Neural crest cell (in vitro differentiated cells): Measurements from ENCODE around the gene UNC13B. TPM values are rescaled to one million over a fixed set of nuclear protein-coding genes. Genes with fewer than 3 reads are reported as not detected.

Experiments
- DNase-seq: peaks from one replicate; pipeline ENCODE4 v3.0.0; 2021; ENCODE audit warnings: low read depth, mixed read lengths, low spot score
- H3K27ac Mint-ChIP-seq: one replicate; pipeline ENCODE4 v1.8.0; 2021; ENCODE audit warnings: mild to moderate bottlenecking, mixed read lengths; ENCODE audit not compliant: unreplicated experiment
- H3K27me3 Mint-ChIP-seq: 2 replicates; pipeline ENCODE4 v1.8.0; 2021; ENCODE audit warnings: low read depth, mild to moderate bottlenecking, mixed read lengths
- H3K36me3 Mint-ChIP-seq: 2 replicates; pipeline ENCODE4 v1.8.0; 2021; ENCODE audit warnings: low read depth, mild to moderate bottlenecking, mixed read lengths
- H3K4me1 Mint-ChIP-seq: 2 replicates; pipeline ENCODE4 v1.8.0; 2021; ENCODE audit warnings: mixed read lengths
- H3K4me3 Mint-ChIP-seq: one replicate; pipeline ENCODE4 v1.8.0; 2021; ENCODE audit warnings: mild to moderate bottlenecking, mixed read lengths
- H3K9me3 Mint-ChIP-seq: 2 replicates; pipeline ENCODE4 v1.8.0; 2021; ENCODE audit warnings: mixed read lengths
- CTCF ChIP-seq: fragments of 200-600 bp; sonication (generic); conservative IDR thresholded peaks from 2 replicates; pipeline ENCODE4 v1.5.0; 2021; ENCODE audit warnings: antibody characterized with exemption, mild to moderate bottlenecking
- total RNA-seq: library from RNA; stranded (reverse); gene quantifications from 2 replicates; pipeline ENCODE4 v1.2.1, GENCODE V29; 2021

UNC13B gene
- total RNA-seq, 1 donor from 2014 or later, result 56.9 TPM

- TF ChIP-seq CTCF, result no peak
- H3K4me1 Mint-ChIP-seq, result peaks cover 6% of the 10 kb centered on the region
- H3K4me3 Mint-ChIP-seq, result no peak overlapping the region
- H3K27me3 Mint-ChIP-seq, result no peaks in the 10 kb centered on the region
- DNase-seq, result no peak
- H3K36me3 Mint-ChIP-seq, result peaks cover 4% of the 10 kb centered on the region
- no peaks in the 10 kb centered on the region for H3K9me3 Mint-ChIP-seq
- H3K27ac Mint-ChIP-seq, result peak overlapping the region; percentile 17
Observed at GRCh38 chr9:35341021-35341420, 179.2 kb downstream of the UNC13B start.

GRCh38 chr9:35341585-35341984 is 179.8 kb downstream of the UNC13B start:
- Mint-ChIP-seq H3K9me3 (no peaks in the 10 kb centered on the region), H3K4me1 (peaks cover 6% of the 10 kb centered on the region), H3K36me3 (peaks cover 3% of the 10 kb centered on the region), H3K27ac (peak overlapping the region; percentile 37), H3K27me3 (no peaks in the 10 kb centered on the region), H3K4me3 (no peak overlapping the region)
- no peak for DNase-seq
- no peak for TF ChIP-seq CTCF

- TF ChIP-seq CTCF, result no peak
- no peak overlapping the region for H3K27ac Mint-ChIP-seq
Observed at GRCh38 chr9:35342221-35342958, 180.6 kb downstream of the UNC13B start.

GRCh38 chr9:35348109-35348508 is 186.3 kb downstream of the UNC13B start:
- Mint-ChIP-seq H3K27ac (no peak overlapping the region), H3K4me1 (peaks cover 4% of the 10 kb centered on the region), H3K9me3 (no peaks in the 10 kb centered on the region), H3K4me3 (no peak overlapping the region), H3K27me3 (no peaks in the 10 kb centered on the region), H3K36me3 (no peaks in the 10 kb centered on the region)
- TF ChIP-seq CTCF, result no peak
- DNase-seq, result no peak

More at GRCh38 chr9:35342221-35342958, 180.6 kb downstream of the UNC13B start:
- DNase-seq, result no peak
- Mint-ChIP-seq H3K36me3 (peaks cover 3% of the 10 kb centered on the region), H3K4me1 (peaks cover 6% of the 10 kb centered on the region), H3K4me3 (no peak overlapping the region), H3K9me3 (no peaks in the 10 kb centered on the region), H3K27me3 (no peaks in the 10 kb centered on the region)

GRCh38 chr9:35349287-35349990 is 187.6 kb downstream of the UNC13B start:
- DNase-seq, result no peak
- no peak for TF ChIP-seq CTCF
- H3K9me3 Mint-ChIP-seq, result no peaks in the 10 kb centered on the region
- no peak overlapping the region for H3K27ac Mint-ChIP-seq
- H3K4me3 Mint-ChIP-seq, result no peak overlapping the region
- peaks cover 4% of the 10 kb centered on the region for H3K4me1 Mint-ChIP-seq
- H3K36me3 Mint-ChIP-seq, result no peaks in the 10 kb centered on the region
- H3K27me3 Mint-ChIP-seq, result no peaks in the 10 kb centered on the region
